ENCODE measurements around the gene HAUS6. TPM values are rescaled to one million over a fixed set of nuclear protein-coding genes. Genes with fewer than 3 reads are reported as not detected.

The HAUS6 gene
- total RNA-seq, 2 donors from 2014 or later, result 26.3 to 45.4 TPM

- H3K4me3 Mint-ChIP-seq, result no peak overlapping the region
- TF ChIP-seq, protein P1, sequence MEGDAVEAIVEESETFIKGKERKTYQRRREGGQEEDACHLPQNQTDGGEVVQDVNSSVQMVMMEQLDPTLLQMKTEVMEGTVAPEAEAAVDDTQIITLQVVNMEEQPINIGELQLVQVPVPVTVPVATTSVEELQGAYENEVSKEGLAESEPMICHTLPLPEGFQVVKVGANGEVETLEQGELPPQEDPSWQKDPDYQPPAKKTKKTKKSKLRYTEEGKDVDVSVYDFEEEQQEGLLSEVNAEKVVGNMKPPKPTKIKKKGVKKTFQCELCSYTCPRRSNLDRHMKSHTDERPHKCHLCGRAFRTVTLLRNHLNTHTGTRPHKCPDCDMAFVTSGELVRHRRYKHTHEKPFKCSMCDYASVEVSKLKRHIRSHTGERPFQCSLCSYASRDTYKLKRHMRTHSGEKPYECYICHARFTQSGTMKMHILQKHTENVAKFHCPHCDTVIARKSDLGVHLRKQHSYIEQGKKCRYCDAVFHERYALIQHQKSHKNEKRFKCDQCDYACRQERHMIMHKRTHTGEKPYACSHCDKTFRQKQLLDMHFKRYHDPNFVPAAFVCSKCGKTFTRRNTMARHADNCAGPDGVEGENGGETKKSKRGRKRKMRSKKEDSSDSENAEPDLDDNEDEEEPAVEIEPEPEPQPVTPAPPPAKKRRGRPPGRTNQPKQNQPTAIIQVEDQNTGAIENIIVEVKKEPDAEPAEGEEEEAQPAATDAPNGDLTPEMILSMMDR (conservative IDR thresholded peaks at IDR 0.05), result no peak
- H3K27ac ChIP-seq (ENCODE audit: low read depth, low read length), result no peak overlapping the region
Observed at GRCh38 chr9:19130436-19130835, 27.7 kb upstream of the HAUS6 start.

DNA sequence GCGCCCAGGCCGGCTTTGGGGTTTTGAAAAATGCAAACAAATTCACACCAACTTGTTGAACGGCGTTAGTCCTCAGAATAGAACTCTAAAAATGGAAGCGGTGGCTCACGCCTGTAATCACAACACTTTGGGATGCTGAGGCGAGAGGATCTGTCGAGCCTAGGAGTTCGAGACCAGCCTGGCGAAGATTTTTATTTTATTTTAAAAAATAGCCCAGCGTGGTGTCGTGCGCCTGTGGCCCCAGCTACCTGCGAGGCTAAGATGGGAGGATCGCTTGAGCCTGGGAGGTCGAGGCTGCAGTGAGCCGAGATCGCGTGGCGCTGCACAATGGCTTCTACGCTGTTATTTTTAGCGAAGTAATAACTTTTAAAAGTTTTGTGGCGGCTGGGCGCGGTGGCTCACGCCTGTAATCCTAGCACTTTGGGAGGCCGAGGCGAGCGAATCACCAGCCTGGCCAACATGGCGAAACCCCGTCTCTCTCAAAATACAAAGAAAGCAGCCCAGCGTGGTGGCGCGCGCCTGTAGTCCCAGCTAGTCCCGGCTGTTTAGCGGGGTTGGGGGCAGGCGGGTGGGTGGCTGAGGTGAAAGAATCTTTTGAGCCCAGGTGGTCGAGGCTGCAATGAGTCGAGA, 25.3 kb upstream of the HAUS6 start:
- Histone ChIP-seq H3K36me3 (ENCODE audit: control insufficient read depth, insufficient read depth, low read length) (peaks cover 14% of the 10 kb centered on the region), H3K9ac (ENCODE audit: extremely low read depth, low read length, poor library complexity, severe bottlenecking) (peak overlapping the region; percentile 86), H3K4me1 (ENCODE audit: control insufficient read depth, insufficient read depth, low read length) (no peaks in the 10 kb centered on the region), H3K27me3 (ENCODE audit: control insufficient read depth, insufficient read depth, low read length, poor library complexity, severe bottlenecking) (no peaks in the 10 kb centered on the region), H3K4me3 (ENCODE audit: low read length) (peak overlapping the region; percentile 84), H3K9me3 (ENCODE audit: control insufficient read depth, low read length) (no peaks in the 10 kb centered on the region), H3K27ac (ENCODE audit: low read depth, low read length) (no peak overlapping the region)
- peak overlapping the region; percentile 89 for H3K27ac Mint-ChIP-seq
- peak overlapping the region; percentile 80 for H3K4me3 Mint-ChIP-seq
- 42 to 49% methylated on average over 21 to 40 of the region's 40 CpGs for WGBS, 2 experiments (ENCODE audit: insufficient coverage in 1 of 2, insufficient read length in 1 of 2)
- peaks cover 14% of the 10 kb centered on the region for H3K4me1 Mint-ChIP-seq
- H3K9me3 Mint-ChIP-seq, result no peaks in the 10 kb centered on the region
- peaks cover 1% of the 10 kb centered on the region for H3K27me3 Mint-ChIP-seq (ENCODE audit: insufficient read depth)
- peaks cover 23% of the 10 kb centered on the region for H3K36me3 Mint-ChIP-seq (ENCODE audit: low read depth)
- peak; percentile 86 for DNase-seq
- TF ChIP-seq, protein P1 (conservative IDR thresholded peaks at IDR 0.05), result no peak

More at GRCh38 chr9:19130436-19130835, 27.7 kb upstream of the HAUS6 start:
- Mint-ChIP-seq H3K36me3 (ENCODE audit: low read depth) (peaks cover 7% of the 10 kb centered on the region), H3K27ac (no peak overlapping the region), H3K27me3 (ENCODE audit: insufficient read depth) (peaks cover 1% of the 10 kb centered on the region), H3K9me3 (no peaks in the 10 kb centered on the region), H3K4me1 (peaks cover 14% of the 10 kb centered on the region)
- H3K9ac ChIP-seq (ENCODE audit: extremely low read depth, low read length, poor library complexity, severe bottlenecking), result no peak overlapping the region
- H3K4me1 ChIP-seq (ENCODE audit: control insufficient read depth, insufficient read depth, low read length), result no peaks in the 10 kb centered on the region
- H3K27me3 ChIP-seq (ENCODE audit: control insufficient read depth, insufficient read depth, low read length, poor library complexity, severe bottlenecking), result no peaks in the 10 kb centered on the region
- peak; percentile 72 for DNase-seq
- no peaks in the 10 kb centered on the region for H3K36me3 ChIP-seq (ENCODE audit: control insufficient read depth, insufficient read depth, low read length)
- WGBS, 2 experiments (ENCODE audit: insufficient coverage in 1 of 2, insufficient read length in 1 of 2), result 33 to 42% methylated on average over 7 to 8 of the region's 8 CpGs
- H3K4me3 ChIP-seq (ENCODE audit: low read length), result no peak overlapping the region
- H3K9me3 ChIP-seq (ENCODE audit: control insufficient read depth, low read length), result no peaks in the 10 kb centered on the region

GRCh38 chr9:19124430-19124793, 21.7 kb upstream of the HAUS6 start:
- TF ChIP-seq, protein P1 (conservative IDR thresholded peaks at IDR 0.05), result no peak
- H3K9me3 ChIP-seq (ENCODE audit: control insufficient read depth, low read length), result no peaks in the 10 kb centered on the region
- H3K36me3 ChIP-seq (ENCODE audit: control insufficient read depth, insufficient read depth, low read length), result peaks cover 47% of the 10 kb centered on the region
- Mint-ChIP-seq H3K9me3 (no peaks in the 10 kb centered on the region), H3K4me1 (peaks cover 4% of the 10 kb centered on the region), H3K4me3 (no peak overlapping the region), H3K27me3 (ENCODE audit: insufficient read depth) (no peaks in the 10 kb centered on the region), H3K36me3 (ENCODE audit: low read depth) (peaks cover 51% of the 10 kb centered on the region), H3K27ac (no peak overlapping the region)
- no peaks in the 10 kb centered on the region for H3K27me3 ChIP-seq (ENCODE audit: control insufficient read depth, insufficient read depth, low read length, poor library complexity, severe bottlenecking)
- H3K4me1 ChIP-seq (ENCODE audit: control insufficient read depth, insufficient read depth, low read length), result no peaks in the 10 kb centered on the region
- no peak overlapping the region for H3K9ac ChIP-seq (ENCODE audit: extremely low read depth, low read length, poor library complexity, severe bottlenecking)
- H3K27ac ChIP-seq (ENCODE audit: low read depth, low read length), result no peak overlapping the region
- H3K4me3 ChIP-seq (ENCODE audit: low read length), result no peak overlapping the region
- DNase-seq, result no peak

All from endodermal cell (in vitro differentiated cells).